Tibial artery (tissue), 4 donors: Measurements from ENCODE around the gene TIGD3.

Experiments used
- DNase-seq, 2 donors: peaks; one replicate each; pipeline ENCODE4 v3.0.0-alpha.2; 2019
- H3K27ac ChIP-seq, 2 donors: fragments of 200-600 bp; sonication (generic) in 1 of 2; 1 replicate in 1 of 2; 2 replicates in 1 of 2; pipeline ENCODE4 v1.5.1; 2018 to 2019; ENCODE audit warnings: mild to moderate bottlenecking in 1 of 2
- H3K27me3 ChIP-seq, 2 donors: fragments of 200-600 bp; sonication (generic) in 1 of 2; one replicate each; pipeline versions ENCODE4 v1.5.1 to v1.6.0; 2016 to 2019
- H3K36me3 ChIP-seq, 3 donors: fragments of 200-600 bp; sonication (generic) in 2 of 3; one replicate each; pipeline ENCODE4 v1.5.1; 2016 to 2019; ENCODE audit warnings: mild to moderate bottlenecking in 2 of 3
- H3K4me1 ChIP-seq, 4 donors: fragments of 200-600 bp; sonication (generic) in 2 of 4; 1 replicate in 3 of 4; 2 replicates in 1 of 4; pipeline ENCODE4 v1.5.1; 2016 to 2019
- H3K4me3 ChIP-seq, 2 donors: fragments of 200-600 bp; sonication (generic) in 1 of 2; 1 replicate in 1 of 2; 2 replicates in 1 of 2; pipeline ENCODE4 v1.5.1; 2018 to 2019; ENCODE audit warnings: mild to moderate bottlenecking in 2 of 2
- H3K9me3 ChIP-seq, 3 donors: fragments of 200-600 bp; sonication (generic) in 1 of 3; one replicate each; pipeline ENCODE4 v1.5.1; 2016 to 2019
- CTCF ChIP-seq, 2 experiments: fragments of 200-600 bp in 1 of 2; fragments of 450-650 bp in 1 of 2; IDR thresholded peaks; one replicate each; pipeline ENCODE4 v1.5.1; 2017 to 2019; ENCODE audit warnings: antibody characterized with exemption in 2 of 2, mild to moderate bottlenecking in 1 of 2, moderate library complexity in 1 of 2
- intact Hi-C: fragments of 100-400 bp; cut with DNase I; formaldehyde crosslinking; loops from one replicate; pipeline ENCODE4 v1.15.0; 2023; ENCODE audit warnings: low total_unique reads

Gene TIGD3

GRCh38 chr11:65401803-65402248 is 47.3 kb downstream of the TIGD3 start:
- intact Hi-C loops: no loop called here
- no peak for TF ChIP-seq CTCF (IDR thresholded peaks at IDR 0.05)
- DNase-seq: no peak
- peaks cover 34 to 97% (median 74%) of the 10 kb centered on the region in 3 donors for H3K36me3 ChIP-seq
- no peaks in the 10 kb centered on the region for H3K9me3 ChIP-seq
- no peaks in the 10 kb centered on the region for H3K4me1 ChIP-seq
- no peaks in the 10 kb centered on the region for H3K27me3 ChIP-seq
- H3K27ac ChIP-seq: no peak overlapping the region
- H3K4me3 ChIP-seq: no peak overlapping the region

- Histone ChIP-seq H3K27me3 (no peaks in the 10 kb centered on the region), H3K36me3 (peaks cover 37 to 97% (median 74%) of the 10 kb centered on the region in 3 donors), H3K9me3 (no peaks in the 10 kb centered on the region), H3K4me1 (no peaks in the 10 kb centered on the region), H3K4me3 (no peak overlapping the region), H3K27ac (no peak overlapping the region)
- DNase-seq: no peak
- intact Hi-C loops: no loop called here
- TF ChIP-seq CTCF (IDR thresholded peaks at IDR 0.05): no peak
Measured at GRCh38 chr11:65402790-65403189, 48.2 kb downstream of the TIGD3 start.

- no peaks in the 10 kb centered on the region for H3K4me1 ChIP-seq
- intact Hi-C loops: no loop called here
- no peak overlapping the region for H3K27ac ChIP-seq
- no peak for TF ChIP-seq CTCF (IDR thresholded peaks at IDR 0.05)
- no peaks in the 10 kb centered on the region for H3K9me3 ChIP-seq
- no peaks in the 10 kb centered on the region for H3K27me3 ChIP-seq
- H3K4me3 ChIP-seq: no peak overlapping the region
- H3K36me3 ChIP-seq: peaks cover 46 to 97% (median 73%) of the 10 kb centered on the region in 3 donors
- no peak for DNase-seq
Measured at GRCh38 chr11:65403607-65404121, 49.1 kb downstream of the TIGD3 start.

GRCh38 chr11:65404210-65404609 is 49.7 kb downstream of the TIGD3 start:
- Histone ChIP-seq H3K4me1 (no peaks in the 10 kb centered on the region), H3K36me3 (peaks cover 49 to 97% (median 75%) of the 10 kb centered on the region in 3 donors), H3K9me3 (no peaks in the 10 kb centered on the region), H3K27ac (no peak overlapping the region), H3K27me3 (no peaks in the 10 kb centered on the region), H3K4me3 (no peak overlapping the region)
- no peak for DNase-seq
- intact Hi-C loops: no loop called here
- no peak for TF ChIP-seq CTCF (IDR thresholded peaks at IDR 0.05)

GRCh38 chr11:65404638-65405339 is 50.2 kb downstream of the TIGD3 start:
- TF ChIP-seq CTCF (IDR thresholded peaks at IDR 0.05): no peak
- peaks cover 49 to 97% (median 75%) of the 10 kb centered on the region in 3 donors for H3K36me3 ChIP-seq
- intact Hi-C loops: no loop called here
- H3K9me3 ChIP-seq: no peaks in the 10 kb centered on the region
- no peaks in the 10 kb centered on the region for H3K27me3 ChIP-seq
- H3K27ac ChIP-seq: no peak overlapping the region
- H3K4me1 ChIP-seq: no peaks in the 10 kb centered on the region
- no peak for DNase-seq
- H3K4me3 ChIP-seq: no peak overlapping the region
